Ishikawa (cell line): ENCODE measurements around the gene DCAF6.

ENCODE experiments used
- CEBPB ChIP-seq: IDR thresholded peaks from 2 replicates; pipeline ENCODE4 v1.6.1; 2012
- CREB1 ChIP-seq: IDR thresholded peaks from 2 replicates; pipeline ENCODE4 v1.6.1; 2012; ENCODE audit warnings: low read depth
- EGR1 ChIP-seq: IDR thresholded peaks from 2 replicates; pipeline ENCODE4 v1.6.1; 2012
- EP300 ChIP-seq: IDR thresholded peaks from 2 replicates; pipeline ENCODE4 v1.6.1; 2012; ENCODE audit warnings: borderline replicate concordance
- FOXM1 ChIP-seq: IDR thresholded peaks from 2 replicates; pipeline ENCODE4 v1.6.1; 2012; ENCODE audit warnings: low read depth, borderline replicate concordance
- NFIC ChIP-seq: IDR thresholded peaks from 2 replicates; pipeline ENCODE4 v1.6.1; 2012
- RAD21 ChIP-seq: IDR thresholded peaks from 2 replicates; pipeline ENCODE4 v1.6.1; 2012; ENCODE audit warnings: low read depth
- TAF1 ChIP-seq: IDR thresholded peaks from 2 replicates; pipeline ENCODE4 v1.6.1; 2012; ENCODE audit warnings: low read depth, mild to moderate bottlenecking
- TCF12 ChIP-seq: IDR thresholded peaks from 2 replicates; pipeline ENCODE4 v1.6.1; 2012; ENCODE audit warnings: low read depth
- TEAD4 ChIP-seq: IDR thresholded peaks from 2 replicates; pipeline ENCODE4 v1.6.1; 2012
- YY1 ChIP-seq: IDR thresholded peaks from 2 replicates; pipeline ENCODE4 v1.6.1; 2012; ENCODE audit warnings: low read depth
- ZBTB7A ChIP-seq: IDR thresholded peaks from 2 replicates; pipeline ENCODE4 v1.6.1; 2012; ENCODE audit warnings: low read depth
- TF ChIP-seq, protein P1 (sequence below): IDR thresholded peaks from 2 replicates; pipeline ENCODE4 v1.6.1; 2012
- TF ChIP-seq, protein P2 (sequence below): IDR thresholded peaks from 2 replicates; pipeline ENCODE4 v1.6.1; 2012
- TF ChIP-seq, protein P3 (sequence below): IDR thresholded peaks from 2 replicates; pipeline ENCODE4 v1.6.1; 2012; ENCODE audit warnings: low read depth, mild to moderate bottlenecking

Gene DCAF6

DNA sequence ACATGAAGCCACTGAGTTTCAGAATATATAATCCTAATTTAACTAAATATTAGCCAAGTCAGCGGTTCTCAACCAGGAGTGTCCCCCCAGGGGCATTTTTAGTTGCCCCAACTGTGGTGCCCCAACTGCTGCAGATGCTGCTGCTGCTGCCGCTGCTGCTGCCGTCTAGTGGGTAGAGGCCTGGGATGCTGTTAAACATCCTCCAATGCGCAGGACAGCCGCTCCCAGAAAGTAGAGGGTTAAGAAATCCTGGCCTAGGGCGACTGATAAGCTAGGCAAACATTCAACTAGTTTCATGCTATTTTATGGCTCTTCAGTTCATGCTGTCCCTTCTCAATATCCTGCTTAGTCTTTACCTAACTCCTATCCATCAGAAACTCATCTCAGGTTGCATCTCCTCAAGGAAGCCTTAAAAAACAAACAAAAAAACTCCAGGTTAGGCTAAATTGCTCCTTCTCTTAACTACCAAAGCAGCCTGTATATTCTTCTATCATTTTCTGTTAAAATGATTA lies 9.9 kb upstream of the DCAF6 start:
- TF ChIP-seq TEAD4 (no peak), TAF1 (no peak), YY1 (no peak), TCF12 (no peak), CEBPB (no peak), EP300 (no peak), RAD21 (no peak), CREB1 (no peak), NFIC (no peak), ZBTB7A (no peak), FOXM1 (no peak), EGR1 (no peak)
- TF ChIP-seq, protein P1, sequence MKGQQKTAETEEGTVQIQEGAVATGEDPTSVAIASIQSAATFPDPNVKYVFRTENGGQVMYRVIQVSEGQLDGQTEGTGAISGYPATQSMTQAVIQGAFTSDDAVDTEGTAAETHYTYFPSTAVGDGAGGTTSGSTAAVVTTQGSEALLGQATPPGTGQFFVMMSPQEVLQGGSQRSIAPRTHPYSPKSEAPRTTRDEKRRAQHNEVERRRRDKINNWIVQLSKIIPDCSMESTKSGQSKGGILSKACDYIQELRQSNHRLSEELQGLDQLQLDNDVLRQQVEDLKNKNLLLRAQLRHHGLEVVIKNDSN: no peak
- TF ChIP-seq, protein P2, sequence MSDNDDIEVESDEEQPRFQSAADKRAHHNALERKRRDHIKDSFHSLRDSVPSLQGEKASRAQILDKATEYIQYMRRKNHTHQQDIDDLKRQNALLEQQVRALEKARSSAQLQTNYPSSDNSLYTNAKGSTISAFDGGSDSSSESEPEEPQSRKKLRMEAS: no peak
- TF ChIP-seq, protein P3, sequence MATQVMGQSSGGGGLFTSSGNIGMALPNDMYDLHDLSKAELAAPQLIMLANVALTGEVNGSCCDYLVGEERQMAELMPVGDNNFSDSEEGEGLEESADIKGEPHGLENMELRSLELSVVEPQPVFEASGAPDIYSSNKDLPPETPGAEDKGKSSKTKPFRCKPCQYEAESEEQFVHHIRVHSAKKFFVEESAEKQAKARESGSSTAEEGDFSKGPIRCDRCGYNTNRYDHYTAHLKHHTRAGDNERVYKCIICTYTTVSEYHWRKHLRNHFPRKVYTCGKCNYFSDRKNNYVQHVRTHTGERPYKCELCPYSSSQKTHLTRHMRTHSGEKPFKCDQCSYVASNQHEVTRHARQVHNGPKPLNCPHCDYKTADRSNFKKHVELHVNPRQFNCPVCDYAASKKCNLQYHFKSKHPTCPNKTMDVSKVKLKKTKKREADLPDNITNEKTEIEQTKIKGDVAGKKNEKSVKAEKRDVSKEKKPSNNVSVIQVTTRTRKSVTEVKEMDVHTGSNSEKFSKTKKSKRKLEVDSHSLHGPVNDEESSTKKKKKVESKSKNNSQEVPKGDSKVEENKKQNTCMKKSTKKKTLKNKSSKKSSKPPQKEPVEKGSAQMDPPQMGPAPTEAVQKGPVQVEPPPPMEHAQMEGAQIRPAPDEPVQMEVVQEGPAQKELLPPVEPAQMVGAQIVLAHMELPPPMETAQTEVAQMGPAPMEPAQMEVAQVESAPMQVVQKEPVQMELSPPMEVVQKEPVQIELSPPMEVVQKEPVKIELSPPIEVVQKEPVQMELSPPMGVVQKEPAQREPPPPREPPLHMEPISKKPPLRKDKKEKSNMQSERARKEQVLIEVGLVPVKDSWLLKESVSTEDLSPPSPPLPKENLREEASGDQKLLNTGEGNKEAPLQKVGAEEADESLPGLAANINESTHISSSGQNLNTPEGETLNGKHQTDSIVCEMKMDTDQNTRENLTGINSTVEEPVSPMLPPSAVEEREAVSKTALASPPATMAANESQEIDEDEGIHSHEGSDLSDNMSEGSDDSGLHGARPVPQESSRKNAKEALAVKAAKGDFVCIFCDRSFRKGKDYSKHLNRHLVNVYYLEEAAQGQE: no peak

DNA sequence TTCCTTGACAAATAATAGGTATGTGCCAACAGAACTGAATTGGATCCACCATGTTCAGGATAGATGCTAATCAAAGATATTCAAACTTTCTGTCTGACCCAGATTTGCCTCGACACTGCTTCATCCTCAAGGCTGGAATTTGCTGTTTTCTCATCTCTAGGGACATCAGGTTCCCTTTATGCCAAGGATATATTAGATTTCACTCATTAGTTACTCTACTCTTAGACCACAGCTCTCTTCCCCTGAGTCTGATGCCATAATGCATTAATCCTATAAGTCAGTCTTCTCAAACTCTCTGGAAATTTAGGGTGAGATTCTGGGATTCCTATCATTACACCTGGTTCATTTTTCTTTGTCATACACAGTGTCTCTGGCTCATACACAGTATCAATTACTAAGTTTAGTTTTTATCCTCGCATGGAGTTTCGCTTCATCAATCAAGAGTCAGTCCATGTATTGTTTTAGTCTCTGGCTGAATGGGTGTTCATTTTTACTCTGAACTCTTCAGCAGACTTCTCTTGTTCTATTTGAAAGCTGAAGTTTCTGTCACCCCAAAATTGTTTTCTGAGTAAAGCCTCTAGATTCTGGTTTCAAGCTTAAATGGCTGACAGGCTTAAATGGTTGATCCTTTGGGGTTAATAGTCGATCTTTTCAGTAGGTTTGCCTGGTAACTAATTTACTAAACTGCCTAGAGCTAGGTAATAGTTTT lies 9.3 kb upstream of the DCAF6 start:
- TF ChIP-seq, protein P3: no peak
- TF ChIP-seq TAF1 (no peak), CREB1 (no peak), CEBPB (no peak), TEAD4 (no peak), FOXM1 (no peak), TCF12 (no peak), RAD21 (no peak), YY1 (no peak), EGR1 (no peak), ZBTB7A (no peak), EP300 (no peak), NFIC (no peak)
- TF ChIP-seq, protein P1: no peak
- TF ChIP-seq, protein P2: no peak

DNA sequence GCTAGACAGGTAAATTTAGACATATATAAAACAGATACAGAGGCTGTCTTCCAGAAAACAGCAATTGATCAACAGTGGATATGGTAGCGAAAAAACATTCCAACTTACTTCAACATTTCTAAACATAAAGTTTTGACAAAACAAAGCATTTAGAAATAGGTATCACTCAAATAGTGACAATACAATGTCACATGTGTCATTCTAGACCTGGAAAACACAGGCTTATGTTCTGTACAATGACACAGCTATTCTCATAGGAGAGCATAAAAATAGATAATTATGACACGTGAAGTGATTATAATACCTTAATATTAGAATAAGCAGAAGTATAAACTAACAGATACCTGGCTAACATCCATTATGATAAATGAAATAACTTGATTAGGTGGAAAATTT lies 8.0 kb upstream of the DCAF6 start:
- TF ChIP-seq EGR1 (no peak), TAF1 (no peak), CEBPB (no peak), TCF12 (no peak), RAD21 (no peak), FOXM1 (no peak), ZBTB7A (no peak), TEAD4 (no peak), NFIC (no peak), EP300 (no peak), YY1 (no peak), CREB1 (no peak)
- TF ChIP-seq, protein P3: no peak
- TF ChIP-seq, protein P2: no peak
- TF ChIP-seq, protein P1: no peak
